Activated CD8-positive, alpha-beta memory T cell treated with anti-CD3 and anti-CD28 coated beads, Interleukin-2, amount 50 U/mL, for 24 hours (primary cell): ENCODE data around the gene MAP3K14.
A peak's percentile ranks its signal among the peaks of the same experiment; 100 is the strongest.
"Not testable (repeated sequence)": the region's sequence is repeated elsewhere in the genome, so short reads cannot be mapped to it uniquely, and the experiment has no call there.

ENCODE experiments used
- DNase-seq: peaks from one replicate; pipeline ENCODE4 v3.0.0-alpha.2; 2020; ENCODE audit errors: extremely low read depth

MAP3K14 gene

GRCh38 chr17:45258981-45259380 lies 57.8 kb downstream of the MAP3K14 start:
- DNase-seq = no peak

GRCh38 chr17:45257115-45257514 lies 59.7 kb downstream of the MAP3K14 start:
- no peak for DNase-seq

GRCh38 chr17:45256114-45256966 lies 60.5 kb downstream of the MAP3K14 start:
- DNase-seq = no peak

GRCh38 chr17:45255358-45255757 lies 61.5 kb downstream of the MAP3K14 start:
- no peak for DNase-seq

- DNase-seq = no peak
These were observed 62.9 kb downstream of the MAP3K14 start for GRCh38 chr17:45253879-45254278.

- not testable (repeated sequence) for DNase-seq
These were observed 63.6 kb downstream of the MAP3K14 start for GRCh38 chr17:45253237-45253636.

- no peak for DNase-seq
These were observed 64.9 kb downstream of the MAP3K14 start for GRCh38 chr17:45251931-45252330.

- no peak for DNase-seq
These were observed 68.5 kb downstream of the MAP3K14 start for GRCh38 chr17:45248132-45248957.

- DNase-seq = peak; percentile 89
These were observed 69.2 kb downstream of the MAP3K14 start for GRCh38 chr17:45247429-45248131.

GRCh38 chr17:45246861-45247428 lies 69.9 kb downstream of the MAP3K14 start:
- DNase-seq = no peak

- DNase-seq = no peak
These were observed 70.5 kb downstream of the MAP3K14 start for GRCh38 chr17:45246338-45246737.

- no peak for DNase-seq
These were observed 71.8 kb downstream of the MAP3K14 start for GRCh38 chr17:45244725-45245656.

- DNase-seq = no peak
These were observed 73.1 kb downstream of the MAP3K14 start for GRCh38 chr17:45243750-45244149.

GRCh38 chr17:45242029-45242414 lies 74.8 kb downstream of the MAP3K14 start:
- no peak for DNase-seq

- no peak for DNase-seq
These were observed 75.3 kb downstream of the MAP3K14 start for GRCh38 chr17:45241328-45242028.

GRCh38 chr17:45240905-45241327 lies 75.9 kb downstream of the MAP3K14 start:
- no peak for DNase-seq

- no peak for DNase-seq
These were observed 78.6 kb downstream of the MAP3K14 start for GRCh38 chr17:45238155-45238774.

GRCh38 chr17:45237686-45238085 lies 79.1 kb downstream of the MAP3K14 start:
- DNase-seq = no peak

- no peak for DNase-seq
These were observed 80.6 kb downstream of the MAP3K14 start for GRCh38 chr17:45236282-45236606.
